H1 (cell line): ENCODE measurements around the gene CAMK2B. TPM values are rescaled to one million over a fixed set of nuclear protein-coding genes. Genes with fewer than 3 reads are reported as not detected.

ENCODE experiments used
- BACH1 ChIP-seq: IDR thresholded peaks from 2 replicates; pipeline ENCODE4 v1.6.1; 2012; ENCODE audit warnings: low read length, improper control_type of control experiment
- CHD2 ChIP-seq: IDR thresholded peaks from 2 replicates; pipeline ENCODE4 v1.6.1; 2012; ENCODE audit warnings: low read length, improper control_type of control experiment
- CHD7 ChIP-seq: fragments of 300-600 bp; sonication (generic); IDR thresholded peaks from 2 replicates; pipeline ENCODE4 v1.7.1; 2012; ENCODE audit warnings: low read length, moderate library complexity, mild to moderate bottlenecking, inconsistent platforms; ENCODE audit not compliant: insufficient replicate concordance
- KDM4A ChIP-seq: IDR thresholded peaks from one replicate; pipeline ENCODE4 v1.7.1; 2012; ENCODE audit warnings: low read depth, mild to moderate bottlenecking, moderate library complexity, low read length, inconsistent platforms; ENCODE audit not compliant: severe bottlenecking
- KDM5A ChIP-seq: fragments of 200-600 bp; IDR thresholded peaks from 2 replicates; pipeline ENCODE4 v1.7.1; 2012; ENCODE audit warnings: mild to moderate bottlenecking, low read length, inconsistent platforms, mixed read lengths
- SUZ12 ChIP-seq: fragments of 200-600 bp; sonication (generic); IDR thresholded peaks from 2 replicates; pipeline ENCODE4 v1.6.1; 2012; ENCODE audit warnings: mild to moderate bottlenecking, inconsistent platforms, low read length, moderate library complexity, mixed read lengths
- TAF1 ChIP-seq: IDR thresholded peaks from 2 replicates; pipeline ENCODE4 v1.6.1; 2011; ENCODE audit warnings: mild to moderate bottlenecking, low read depth, low read length
- polyA plus RNA-seq, 7 experiments: library from polyadenylated mRNA; depleted of rRNA in 3 of 7; stranded (reverse) in 5 of 7; unstranded in 2 of 7; fragments of >200 nt in 5 of 7; fragments of 200-250 nt in 2 of 7; gene quantifications; 1 replicate in 5 of 7; 2 replicates in 1 of 7; 4 replicates in 1 of 7; pipeline versions ENCODE4 v1.2.1 to v1.2.3, GENCODE V29; 2011 to 2013; ENCODE audit warnings: missing spikeins in 2 of 7, mixed read lengths in 2 of 7
- total RNA-seq: library from RNA; stranded (reverse); fragmentation: NEBNext Ultra II Directional; extraction: Animal tissue kit (Norgen Biotek cat#: 25700); gene quantifications from 2 replicates; pipeline ENCODE4 v1.2.1, GENCODE V29; 2021

CAMK2B gene
- total and polyA plus RNA-seq, 2 of the 8 experiments (the other 6 are each of a cell fraction or from before 2014, with no cell fraction given): 0.05 to 0.15 TPM

- TF ChIP-seq CHD7: no peak
- no peak for TF ChIP-seq SUZ12
- TF ChIP-seq CHD2: no peak
- TF ChIP-seq KDM5A: no peak
- TF ChIP-seq BACH1: no peak
- TF ChIP-seq KDM4A: no peak
- TF ChIP-seq TAF1: no peak
These were observed 87.2 kb downstream of the CAMK2B start (continued) for GRCh38 chr7:44238116-44238695.
